Keratinocyte (primary cell): ENCODE results near the gene HTRA3. TPM values are rescaled to one million over a fixed set of nuclear protein-coding genes. Genes with fewer than 3 reads are reported as not detected.

Experiments used
- DNase-seq: peaks from one replicate; pipeline ENCODE4 v3.0.0-alpha.2; 2011; ENCODE audit warnings: low read depth, missing footprints, low spot score
- FAIRE-seq: peaks from 2 replicates; lab custom pipeline; 2011; peaks lifted over from hg19 to GRCh38; lab: Jason Lieb, UNC
- H2AFZ ChIP-seq: 2 replicates; pipeline ENCODE4 v1.6.0; 2012; ENCODE audit warnings: low read length, control low read depth, inconsistent platforms; ENCODE audit not compliant: control insufficient read depth
- H3K27ac ChIP-seq: 2 replicates; pipeline ENCODE4 v1.5.1; 2011; ENCODE audit warnings: low read length; ENCODE audit not compliant: control insufficient read depth, insufficient read depth
- H3K27me3 ChIP-seq: 3 replicates; pipeline ENCODE4 v1.6.0; 2011; ENCODE audit warnings: low read length; ENCODE audit not compliant: control insufficient read depth, insufficient read depth; ENCODE audit errors: extremely low read depth
- H3K36me3 ChIP-seq, 2 experiments: 2 replicates in 1 of 2; 3 replicates in 1 of 2; pipeline ENCODE4 v1.5.1; 2011; ENCODE audit warnings: low read length in 2 of 2, mild to moderate bottlenecking in 1 of 2; ENCODE audit not compliant: control insufficient read depth in 2 of 2, insufficient read depth in 2 of 2; ENCODE audit errors: extremely low read depth in 1 of 2
- H3K4me1 ChIP-seq: 3 replicates; pipeline ENCODE4 v1.5.1; 2011; ENCODE audit warnings: low read length; ENCODE audit not compliant: control insufficient read depth, insufficient read depth; ENCODE audit errors: extremely low read depth
- H3K4me2 ChIP-seq: 3 replicates; pipeline ENCODE4 v1.6.0; 2011; ENCODE audit warnings: low read depth, low read length; ENCODE audit not compliant: control insufficient read depth, insufficient read depth; ENCODE audit errors: extremely low read depth
- H3K4me3 ChIP-seq, 3 experiments: fragments of 200-600 bp in 1 of 3; sonication (generic) in 1 of 3; 2 replicates in 2 of 3; 3 replicates in 1 of 3; pipeline ENCODE4 v1.5.1; 2011 to 2016; ENCODE audit warnings: low read length in 3 of 3, mild to moderate bottlenecking in 3 of 3, control low read depth in 2 of 3, inconsistent platforms in 1 of 3, low read depth in 1 of 3, mixed read lengths in 1 of 3, mixed run types in 1 of 3, moderate library complexity in 1 of 3; ENCODE audit not compliant: control insufficient read depth in 2 of 3, insufficient read depth in 2 of 3; ENCODE audit errors: extremely low read depth in 1 of 3
- H3K79me2 ChIP-seq: 2 replicates; pipeline ENCODE4 v1.6.0; 2012; ENCODE audit warnings: low read length; ENCODE audit not compliant: control insufficient read depth, insufficient read depth
- H3K9ac ChIP-seq: 3 replicates; pipeline ENCODE4 v1.6.0; 2011; ENCODE audit warnings: low read length; ENCODE audit not compliant: control insufficient read depth, insufficient read depth; ENCODE audit errors: extremely low read depth
- H3K9me1 ChIP-seq: 3 replicates; pipeline ENCODE4 v1.6.0; 2011; ENCODE audit warnings: low read length; ENCODE audit not compliant: control insufficient read depth, insufficient read depth; ENCODE audit errors: extremely low read depth
- H3K9me3 ChIP-seq: 2 replicates; pipeline ENCODE4 v1.5.1; 2012; ENCODE audit warnings: low read depth, low read length; ENCODE audit not compliant: control insufficient read depth
- H4K20me1 ChIP-seq: 3 replicates; pipeline ENCODE4 v1.6.0; 2011; ENCODE audit warnings: low read length; ENCODE audit not compliant: control insufficient read depth, insufficient read depth; ENCODE audit errors: extremely low read depth
- EZH2 ChIP-seq: IDR thresholded peaks from one replicate; pipeline ENCODE4 v1.6.1; 2012; ENCODE audit warnings: inconsistent platforms, mild to moderate bottlenecking, low read length, moderate library complexity
- dilution Hi-C: fragments of 300-500 bp; cut with MboI; formaldehyde crosslinking; loops from one replicate; pipeline ENCODE4 v1.7.0; 2020; ENCODE audit warnings: low sequenced_read_pairs; ENCODE audit not compliant: extremely low pct_ligation_motif_present
- polyA plus RNA-seq, 5 experiments: library from polyadenylated mRNA; depleted of rRNA in 3 of 5; stranded (reverse) in 3 of 5; stranded (forward) in 1 of 5; unstranded in 1 of 5; fragments of >200 nt; gene quantifications; 1 replicate in 1 of 5; 2 replicates in 3 of 5; 3 replicates in 1 of 5; pipeline versions ENCODE4 v1.2.1 to v1.2.3, GENCODE V29; 2011 to 2012; ENCODE audit warnings: missing spikeins in 2 of 5, low read depth in 1 of 5, low replicate concordance in 1 of 5
- TF ChIP-seq, protein P1 (sequence below), 3 experiments: IDR thresholded peaks in 1 of 3; conservative IDR thresholded peaks in 1 of 3; optimal IDR thresholded peaks in 1 of 3; 2 replicates in 2 of 3; 3 replicates in 1 of 3; pipeline versions ENCODE3 to v1.5.1; 2011; ENCODE audit warnings: low read length in 3 of 3, mild to moderate bottlenecking in 3 of 3, moderate library complexity in 2 of 3, control low read depth in 1 of 3, inconsistent platforms in 1 of 3; ENCODE audit not compliant: insufficient read depth in 2 of 3; ENCODE audit errors: extremely low read depth in 1 of 3

The HTRA3 gene
- polyA plus RNA-seq, 1 donor (not counting 4 experiments of a cell fraction or from before 2014, with no cell fraction given): not detected

DNA sequence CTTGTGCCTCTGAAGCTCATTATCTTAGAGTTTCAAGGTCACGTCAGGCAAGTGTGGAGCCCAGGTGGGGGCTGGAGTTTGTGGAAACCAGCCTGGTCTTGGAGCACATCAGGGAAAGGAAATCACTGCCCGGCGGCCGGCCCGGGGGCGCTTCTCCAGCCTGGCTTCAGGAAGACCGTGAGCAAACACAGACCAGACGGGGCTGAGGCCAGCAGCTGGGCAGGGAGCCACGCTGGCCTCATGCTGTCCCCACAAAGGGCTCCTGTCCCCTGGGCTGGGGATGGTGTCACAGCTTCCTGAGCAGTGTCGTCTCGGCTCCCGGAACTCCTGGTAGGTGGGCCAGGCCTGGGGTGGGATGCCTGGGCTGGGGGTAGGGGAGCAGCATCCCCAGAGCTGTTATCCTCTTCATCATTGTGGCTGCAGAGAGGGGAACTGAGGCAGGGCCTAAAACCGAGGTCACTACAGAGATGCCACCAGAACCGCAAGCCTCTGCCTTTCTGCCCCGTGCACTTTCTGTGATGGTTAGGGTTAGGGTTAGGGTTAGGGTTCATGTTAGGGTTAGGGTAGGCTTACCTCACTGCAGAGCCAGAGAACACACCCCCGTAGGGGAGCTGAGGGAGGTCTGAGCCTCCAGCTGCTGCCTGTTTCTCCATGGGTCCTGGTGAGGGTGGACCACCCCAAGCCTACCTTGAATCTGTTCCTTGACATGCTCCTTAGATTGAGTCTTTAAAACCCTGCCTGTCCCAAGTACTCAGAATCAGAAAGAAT is 77.5 kb downstream of the HTRA3 start:
- no peaks in the 10 kb centered on the region for H3K36me3 ChIP-seq
- H3K9ac ChIP-seq: no peak overlapping the region
- no peaks in the 10 kb centered on the region for H3K9me3 ChIP-seq
- H3K4me3 ChIP-seq: no peak overlapping the region
- no peak overlapping the region for H3K27ac ChIP-seq
- H3K9me1 ChIP-seq: no peaks in the 10 kb centered on the region
- DNase-seq: no peak
- no peaks in the 10 kb centered on the region for H3K79me2 ChIP-seq
- H3K4me1 ChIP-seq: no peaks in the 10 kb centered on the region
- FAIRE-seq: no peak
- no peaks in the 10 kb centered on the region for H4K20me1 ChIP-seq
- dilution Hi-C loops: no loop called here
- H2AFZ ChIP-seq: no peak overlapping the region
- TF ChIP-seq, protein P1, sequence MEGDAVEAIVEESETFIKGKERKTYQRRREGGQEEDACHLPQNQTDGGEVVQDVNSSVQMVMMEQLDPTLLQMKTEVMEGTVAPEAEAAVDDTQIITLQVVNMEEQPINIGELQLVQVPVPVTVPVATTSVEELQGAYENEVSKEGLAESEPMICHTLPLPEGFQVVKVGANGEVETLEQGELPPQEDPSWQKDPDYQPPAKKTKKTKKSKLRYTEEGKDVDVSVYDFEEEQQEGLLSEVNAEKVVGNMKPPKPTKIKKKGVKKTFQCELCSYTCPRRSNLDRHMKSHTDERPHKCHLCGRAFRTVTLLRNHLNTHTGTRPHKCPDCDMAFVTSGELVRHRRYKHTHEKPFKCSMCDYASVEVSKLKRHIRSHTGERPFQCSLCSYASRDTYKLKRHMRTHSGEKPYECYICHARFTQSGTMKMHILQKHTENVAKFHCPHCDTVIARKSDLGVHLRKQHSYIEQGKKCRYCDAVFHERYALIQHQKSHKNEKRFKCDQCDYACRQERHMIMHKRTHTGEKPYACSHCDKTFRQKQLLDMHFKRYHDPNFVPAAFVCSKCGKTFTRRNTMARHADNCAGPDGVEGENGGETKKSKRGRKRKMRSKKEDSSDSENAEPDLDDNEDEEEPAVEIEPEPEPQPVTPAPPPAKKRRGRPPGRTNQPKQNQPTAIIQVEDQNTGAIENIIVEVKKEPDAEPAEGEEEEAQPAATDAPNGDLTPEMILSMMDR (optimal IDR thresholded peaks at IDR 0.05 in 1 of 3, IDR thresholded peaks at IDR 0.05 in 1 of 3, conservative IDR thresholded peaks at IDR 0.05 in 1 of 3; ENCODE audit: extremely low read depth in 1 of 3, insufficient read depth in 2 of 3, low read length in 3 of 3): no peak
- TF ChIP-seq EZH2: no peak
- no peak overlapping the region for H3K4me2 ChIP-seq
- H3K27me3 ChIP-seq: no peaks in the 10 kb centered on the region

DNA sequence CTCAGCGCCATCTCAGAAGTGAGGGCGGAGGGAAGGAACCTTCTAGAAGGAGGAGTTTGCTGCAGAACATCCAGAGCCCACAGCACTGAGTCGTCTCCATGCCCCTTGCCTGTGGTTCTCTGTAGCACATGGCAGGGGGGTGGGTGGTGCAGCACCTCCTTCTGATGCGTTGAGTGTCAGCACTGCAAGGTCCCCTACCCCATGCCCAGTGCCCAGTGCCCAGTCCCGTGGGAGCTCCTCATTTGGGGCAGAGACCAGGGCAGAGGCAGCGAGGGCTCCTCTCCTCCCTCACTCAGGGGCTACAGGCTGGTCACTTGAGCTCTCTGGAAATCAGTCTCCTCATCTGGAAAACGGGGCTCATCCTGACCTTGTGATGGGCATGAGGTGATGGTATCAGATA is 78.1 kb downstream of the HTRA3 start:
- Histone ChIP-seq H3K9ac (no peak overlapping the region), H3K4me3 (no peak overlapping the region), H3K27ac (no peak overlapping the region), H3K27me3 (peaks cover under 1% of the 10 kb centered on the region), H3K9me1 (no peaks in the 10 kb centered on the region), H3K79me2 (no peaks in the 10 kb centered on the region), H4K20me1 (no peaks in the 10 kb centered on the region), H3K36me3 (no peaks in the 10 kb centered on the region), H3K4me2 (no peak overlapping the region), H3K9me3 (no peaks in the 10 kb centered on the region), H3K4me1 (no peaks in the 10 kb centered on the region), H2AFZ (no peak overlapping the region)
- no peak for FAIRE-seq
- no peak for TF ChIP-seq EZH2
- TF ChIP-seq, protein P1 (optimal IDR thresholded peaks at IDR 0.05 in 1 of 3, IDR thresholded peaks at IDR 0.05 in 1 of 3, conservative IDR thresholded peaks at IDR 0.05 in 1 of 3; ENCODE audit: extremely low read depth in 1 of 3, insufficient read depth in 2 of 3, low read length in 3 of 3): no peak
- dilution Hi-C loops: no loop called here
- no peak for DNase-seq
